Left lung (tissue), 10 donors: ENCODE measurements around the gene NR3C2. TPM values are rescaled to one million over a fixed set of nuclear protein-coding genes. Genes with fewer than 3 reads are reported as not detected.
"Not testable (repeated sequence)": the region's sequence is repeated elsewhere in the genome, so short reads cannot be mapped to it uniquely, and the experiment has no call there.

Experiments used
- ATAC-seq: fragments of 200-7000 bp; cut with Tn5 transposase; one replicate; pipeline ENCODE4 v1.9.1; 2020; ENCODE audit warnings: moderate library complexity
- DNase-seq, 4 donors: peaks; one replicate each; pipeline ENCODE4 v3.0.0-alpha.2; 2013 to 2020
- H3K27ac ChIP-seq, 2 donors: fragments of 200-600 bp; sonication (generic) in 1 of 2; one replicate each; pipeline versions ENCODE4 v1.5.0 to v1.8.0; 2020 to 2021
- H3K27me3 ChIP-seq, 2 donors: fragments of 200-600 bp; sonication (generic) in 1 of 2; one replicate each; pipeline versions ENCODE4 v1.5.0 to v1.8.0; 2020 to 2021
- H3K36me3 ChIP-seq, 2 donors: fragments of 200-600 bp; sonication (generic) in 1 of 2; one replicate each; pipeline versions ENCODE4 v1.5.0 to v1.8.0; 2020 to 2021
- H3K4me1 ChIP-seq, 2 donors: fragments of 200-600 bp; one replicate each; pipeline ENCODE4 v1.8.0; 2021
- H3K4me3 ChIP-seq, 2 donors: fragments of 200-600 bp; sonication (generic) in 1 of 2; one replicate each; pipeline versions ENCODE4 v1.5.0 to v1.8.0; 2020 to 2021; ENCODE audit warnings: mild to moderate bottlenecking in 1 of 2
- H3K9me3 ChIP-seq, 2 donors: fragments of 200-600 bp; sonication (generic) in 1 of 2; one replicate each; pipeline versions ENCODE4 v1.5.0 to v1.8.0; 2020 to 2021
- intact Hi-C, 2 donors: fragments of 100-400 bp; cut with DNase I; formaldehyde crosslinking; loops; one replicate each; pipeline versions ENCODE4 v1.11.2 to v1.14.2; 2022
- polyA plus RNA-seq, 6 donors: library from polyadenylated mRNA; unstranded; fragments of 120-200 nt; gene quantifications; one replicate each; pipeline ENCODE4 v1.2.1, GENCODE V29; 2013; ENCODE audit not compliant: insufficient read length in 6 of 6
- total RNA-seq, 2 donors: library from RNA; stranded (reverse); fragmentation: NEBNext Ultra II Directional; extraction: Animal tissue kit (Norgen Biotek cat#: 25700); gene quantifications; one replicate each; pipeline ENCODE4 v1.2.1, GENCODE V29; 2021
- TF ChIP-seq, protein P1 (sequence below), 2 donors: fragments of 200-600 bp; sonication (generic) in 1 of 2; IDR thresholded peaks; one replicate each; pipeline versions ENCODE4 v1.5.0 to v1.8.0; 2021; ENCODE audit warnings: antibody characterized with exemption in 2 of 2
- donor health status: DM: no; HTN: yes; CAD: no.
- donor health status: DM: no; HTN: no; CAD: no.

Gene NR3C2
- total and polyA plus RNA-seq, 8 donors = 13.1 to 25.0 (median 17.0) TPM

DNA sequence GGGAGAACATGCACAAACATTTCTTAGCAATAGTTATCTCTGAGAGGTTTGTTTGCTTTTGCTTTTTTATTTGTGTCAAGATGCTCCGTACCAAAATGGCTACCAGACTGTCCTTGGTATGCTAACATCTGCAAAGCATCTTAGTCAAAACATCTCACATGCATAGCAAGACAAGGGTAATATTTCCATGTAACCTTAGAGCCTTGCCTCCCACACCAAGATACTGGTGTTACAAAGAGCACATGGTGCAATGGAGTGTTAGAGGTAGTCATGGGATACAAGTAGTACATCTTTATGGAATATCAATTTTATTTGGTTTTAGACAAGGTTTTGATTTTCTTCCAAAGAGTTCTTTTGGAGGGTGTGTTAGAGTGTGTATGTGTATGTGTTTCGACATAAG is 109.7 kb downstream of the NR3C2 start:
- ATAC-seq = no peak
- TF ChIP-seq, protein P1, sequence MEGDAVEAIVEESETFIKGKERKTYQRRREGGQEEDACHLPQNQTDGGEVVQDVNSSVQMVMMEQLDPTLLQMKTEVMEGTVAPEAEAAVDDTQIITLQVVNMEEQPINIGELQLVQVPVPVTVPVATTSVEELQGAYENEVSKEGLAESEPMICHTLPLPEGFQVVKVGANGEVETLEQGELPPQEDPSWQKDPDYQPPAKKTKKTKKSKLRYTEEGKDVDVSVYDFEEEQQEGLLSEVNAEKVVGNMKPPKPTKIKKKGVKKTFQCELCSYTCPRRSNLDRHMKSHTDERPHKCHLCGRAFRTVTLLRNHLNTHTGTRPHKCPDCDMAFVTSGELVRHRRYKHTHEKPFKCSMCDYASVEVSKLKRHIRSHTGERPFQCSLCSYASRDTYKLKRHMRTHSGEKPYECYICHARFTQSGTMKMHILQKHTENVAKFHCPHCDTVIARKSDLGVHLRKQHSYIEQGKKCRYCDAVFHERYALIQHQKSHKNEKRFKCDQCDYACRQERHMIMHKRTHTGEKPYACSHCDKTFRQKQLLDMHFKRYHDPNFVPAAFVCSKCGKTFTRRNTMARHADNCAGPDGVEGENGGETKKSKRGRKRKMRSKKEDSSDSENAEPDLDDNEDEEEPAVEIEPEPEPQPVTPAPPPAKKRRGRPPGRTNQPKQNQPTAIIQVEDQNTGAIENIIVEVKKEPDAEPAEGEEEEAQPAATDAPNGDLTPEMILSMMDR (IDR thresholded peaks at IDR 0.05) = no peak
- Histone ChIP-seq H3K9me3 (no peaks in the 10 kb centered on the region), H3K36me3 (no peaks in the 10 kb centered on the region), H3K27me3 (no peaks in the 10 kb centered on the region), H3K4me3 (no peak overlapping the region), H3K4me1 (no peaks in the 10 kb centered on the region), H3K27ac (no peak overlapping the region)
- DNase-seq = no peak
- intact Hi-C loops = no loop called here

DNA sequence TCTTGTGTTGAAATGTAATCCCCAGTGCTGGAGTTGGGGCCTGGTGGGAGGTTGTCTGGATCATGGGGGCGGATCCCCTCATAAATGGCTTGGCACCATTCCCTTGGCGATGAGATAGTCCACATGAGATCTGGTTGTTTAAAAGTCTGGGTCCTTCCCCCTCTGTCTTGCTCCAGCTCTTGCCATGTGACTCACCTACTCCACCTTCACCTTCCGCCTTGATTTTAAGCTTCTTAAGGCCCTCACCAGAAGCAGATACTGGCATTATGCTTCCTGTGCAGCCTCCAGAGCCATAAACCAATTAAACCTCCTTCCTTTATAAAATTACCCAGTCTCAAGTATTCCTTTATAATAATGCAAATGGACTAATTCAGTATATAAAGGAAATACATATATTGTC is 111.5 kb downstream of the NR3C2 start:
- DNase-seq = no peak
- Histone ChIP-seq H3K27ac (no peak overlapping the region), H3K4me3 (no peak overlapping the region), H3K4me1 (no peaks in the 10 kb centered on the region), H3K27me3 (no peaks in the 10 kb centered on the region), H3K36me3 (no peaks in the 10 kb centered on the region), H3K9me3 (no peaks in the 10 kb centered on the region)
- ATAC-seq = no peak
- TF ChIP-seq, protein P1 (IDR thresholded peaks at IDR 0.05) = no peak
- intact Hi-C loops = no loop called here

DNA sequence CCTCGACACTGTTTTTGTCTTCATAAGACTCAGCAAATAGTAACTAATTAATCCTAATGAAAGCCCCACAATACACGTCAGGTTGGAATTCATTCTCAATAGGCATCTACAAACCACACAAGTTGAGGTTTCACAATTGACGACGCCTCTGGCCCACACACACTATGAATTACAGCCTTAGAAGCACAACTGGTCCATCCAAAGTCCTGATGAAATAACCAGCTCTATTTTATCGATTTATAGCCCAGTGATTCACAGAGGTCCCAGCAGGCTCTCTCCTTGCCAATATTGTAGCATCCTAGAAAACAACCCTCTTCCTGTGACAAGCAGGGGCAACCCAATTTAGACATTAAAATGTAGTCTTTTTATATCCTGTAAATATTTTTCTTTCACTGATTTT is 112.1 kb downstream of the NR3C2 start:
- no peak for ATAC-seq
- no peaks in the 10 kb centered on the region for H3K36me3 ChIP-seq
- no peak for DNase-seq

DNA sequence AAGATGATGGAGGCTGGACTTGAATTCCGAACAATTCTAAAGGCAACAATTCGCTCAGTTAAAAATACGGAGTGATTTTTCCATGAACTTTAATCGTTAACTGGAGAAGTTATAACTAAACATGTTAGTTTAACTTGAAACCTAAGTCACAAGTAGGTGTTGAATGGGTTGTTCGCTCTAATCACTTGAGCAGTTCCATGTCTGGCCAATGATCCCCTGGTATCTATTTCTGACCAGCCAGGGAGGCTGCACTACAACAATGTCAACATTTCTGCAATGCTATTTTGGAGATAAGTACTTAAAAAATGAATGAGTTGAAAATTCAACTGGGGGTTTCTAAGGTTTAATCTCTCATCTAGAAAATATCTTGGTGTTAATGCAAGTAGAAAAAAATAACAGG is 112.5 kb downstream of the NR3C2 start:
- intact Hi-C loops = no loop called here
- Histone ChIP-seq H3K36me3 (no peaks in the 10 kb centered on the region), H3K4me1 (no peaks in the 10 kb centered on the region), H3K4me3 (no peak overlapping the region), H3K9me3 (no peaks in the 10 kb centered on the region), H3K27ac (no peak overlapping the region), H3K27me3 (no peaks in the 10 kb centered on the region)
- DNase-seq (no peak), ATAC-seq (no peak)
- TF ChIP-seq, protein P1 (IDR thresholded peaks at IDR 0.05) = no peak

More for the DNA sequence above, 112.1 kb downstream of the NR3C2 start:
- Histone ChIP-seq H3K27ac (no peak overlapping the region), H3K27me3 (no peaks in the 10 kb centered on the region), H3K4me3 (no peak overlapping the region), H3K9me3 (no peaks in the 10 kb centered on the region), H3K4me1 (no peaks in the 10 kb centered on the region)
- TF ChIP-seq, protein P1 (IDR thresholded peaks at IDR 0.05) = no peak
- intact Hi-C loops = no loop called here

DNA sequence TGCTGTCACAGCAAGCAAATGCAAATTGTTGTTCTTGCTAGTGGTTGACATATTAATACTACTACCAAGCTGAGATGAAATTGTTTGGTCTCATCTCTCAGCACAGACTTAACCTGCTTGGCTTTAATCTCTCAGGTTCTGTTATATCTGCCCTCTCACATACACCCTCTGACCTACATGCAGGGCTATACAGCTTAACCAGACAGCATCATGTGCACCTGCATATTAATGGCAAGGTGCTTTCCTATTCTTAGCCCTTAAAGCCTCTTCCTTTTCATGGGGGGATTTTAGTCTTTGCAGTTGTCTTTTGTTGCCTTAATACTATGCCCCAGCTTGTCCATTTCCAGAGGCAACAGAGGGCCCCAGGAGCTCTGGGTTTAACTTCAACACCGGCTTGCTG is 114.5 kb downstream of the NR3C2 start:
- intact Hi-C loops = no loop called here
- Histone ChIP-seq H3K36me3 (no peaks in the 10 kb centered on the region), H3K4me3 (no peak overlapping the region), H3K9me3 (no peaks in the 10 kb centered on the region), H3K27me3 (no peaks in the 10 kb centered on the region), H3K27ac (no peak overlapping the region), H3K4me1 (no peaks in the 10 kb centered on the region)
- ATAC-seq = no peak
- DNase-seq = no peak
- TF ChIP-seq, protein P1 (IDR thresholded peaks at IDR 0.05) = no peak

DNA sequence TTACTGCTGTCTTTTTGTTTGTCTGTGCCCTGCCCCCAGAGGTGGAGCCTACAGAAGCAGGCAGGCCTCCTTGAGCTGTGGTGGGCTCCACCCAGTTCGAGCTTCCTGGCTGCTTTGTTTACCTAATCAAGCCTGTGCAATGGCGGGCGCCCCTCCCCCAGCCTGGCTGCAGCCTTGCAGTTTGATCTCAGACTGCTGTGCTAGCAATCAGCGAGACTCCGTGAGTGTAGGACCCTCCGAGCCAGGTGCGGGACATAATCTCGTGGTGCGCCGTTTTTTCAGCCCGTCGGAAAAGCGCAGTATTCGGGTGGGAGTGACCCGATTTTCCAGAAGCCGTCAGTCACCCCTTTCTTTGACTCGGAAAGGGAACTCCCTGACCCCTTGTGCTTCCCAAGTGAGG is 118.9 kb downstream of the NR3C2 start:
- H3K9me3 ChIP-seq, H3K36me3 ChIP-seq, H3K27ac ChIP-seq, H3K4me3 ChIP-seq, H3K4me1 ChIP-seq, DNase-seq, ATAC-seq, intact Hi-C loops, H3K27me3 ChIP-seq: not testable (repeated sequence)
